ENCODE data around the gene GIPR. TPM values are rescaled to one million over a fixed set of nuclear protein-coding genes. Genes with fewer than 3 reads are reported as not detected.

GIPR gene
- total and polyA plus RNA-seq, 2 experiments from 2014 or later, result 0.42 to 1.2 TPM

DNA sequence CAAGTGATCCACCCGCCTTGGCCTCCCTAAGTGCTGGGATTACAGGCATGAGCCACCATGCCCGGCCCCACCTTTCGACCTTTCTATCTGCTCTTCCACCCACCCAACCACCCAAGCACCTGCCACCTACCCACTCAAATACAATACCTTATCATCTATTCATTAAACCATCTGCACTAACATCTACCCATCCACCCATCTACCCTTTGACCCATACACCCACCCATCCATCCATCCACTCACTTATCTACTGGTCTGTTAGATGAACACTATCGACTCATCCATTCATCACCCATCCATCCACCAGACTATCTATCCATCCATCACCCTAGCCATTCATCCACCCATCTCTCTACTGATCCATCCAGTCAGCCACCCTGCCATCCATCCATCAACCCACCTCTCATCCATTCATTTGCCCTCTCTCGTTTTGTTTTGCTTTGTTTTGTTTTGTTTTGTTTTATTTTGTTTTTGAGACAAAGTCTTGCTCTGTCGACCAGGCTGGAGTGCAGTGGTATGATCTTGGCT is 46.0 kb upstream of the GIPR start (continued):
- TF ChIP-seq, protein P1, sequence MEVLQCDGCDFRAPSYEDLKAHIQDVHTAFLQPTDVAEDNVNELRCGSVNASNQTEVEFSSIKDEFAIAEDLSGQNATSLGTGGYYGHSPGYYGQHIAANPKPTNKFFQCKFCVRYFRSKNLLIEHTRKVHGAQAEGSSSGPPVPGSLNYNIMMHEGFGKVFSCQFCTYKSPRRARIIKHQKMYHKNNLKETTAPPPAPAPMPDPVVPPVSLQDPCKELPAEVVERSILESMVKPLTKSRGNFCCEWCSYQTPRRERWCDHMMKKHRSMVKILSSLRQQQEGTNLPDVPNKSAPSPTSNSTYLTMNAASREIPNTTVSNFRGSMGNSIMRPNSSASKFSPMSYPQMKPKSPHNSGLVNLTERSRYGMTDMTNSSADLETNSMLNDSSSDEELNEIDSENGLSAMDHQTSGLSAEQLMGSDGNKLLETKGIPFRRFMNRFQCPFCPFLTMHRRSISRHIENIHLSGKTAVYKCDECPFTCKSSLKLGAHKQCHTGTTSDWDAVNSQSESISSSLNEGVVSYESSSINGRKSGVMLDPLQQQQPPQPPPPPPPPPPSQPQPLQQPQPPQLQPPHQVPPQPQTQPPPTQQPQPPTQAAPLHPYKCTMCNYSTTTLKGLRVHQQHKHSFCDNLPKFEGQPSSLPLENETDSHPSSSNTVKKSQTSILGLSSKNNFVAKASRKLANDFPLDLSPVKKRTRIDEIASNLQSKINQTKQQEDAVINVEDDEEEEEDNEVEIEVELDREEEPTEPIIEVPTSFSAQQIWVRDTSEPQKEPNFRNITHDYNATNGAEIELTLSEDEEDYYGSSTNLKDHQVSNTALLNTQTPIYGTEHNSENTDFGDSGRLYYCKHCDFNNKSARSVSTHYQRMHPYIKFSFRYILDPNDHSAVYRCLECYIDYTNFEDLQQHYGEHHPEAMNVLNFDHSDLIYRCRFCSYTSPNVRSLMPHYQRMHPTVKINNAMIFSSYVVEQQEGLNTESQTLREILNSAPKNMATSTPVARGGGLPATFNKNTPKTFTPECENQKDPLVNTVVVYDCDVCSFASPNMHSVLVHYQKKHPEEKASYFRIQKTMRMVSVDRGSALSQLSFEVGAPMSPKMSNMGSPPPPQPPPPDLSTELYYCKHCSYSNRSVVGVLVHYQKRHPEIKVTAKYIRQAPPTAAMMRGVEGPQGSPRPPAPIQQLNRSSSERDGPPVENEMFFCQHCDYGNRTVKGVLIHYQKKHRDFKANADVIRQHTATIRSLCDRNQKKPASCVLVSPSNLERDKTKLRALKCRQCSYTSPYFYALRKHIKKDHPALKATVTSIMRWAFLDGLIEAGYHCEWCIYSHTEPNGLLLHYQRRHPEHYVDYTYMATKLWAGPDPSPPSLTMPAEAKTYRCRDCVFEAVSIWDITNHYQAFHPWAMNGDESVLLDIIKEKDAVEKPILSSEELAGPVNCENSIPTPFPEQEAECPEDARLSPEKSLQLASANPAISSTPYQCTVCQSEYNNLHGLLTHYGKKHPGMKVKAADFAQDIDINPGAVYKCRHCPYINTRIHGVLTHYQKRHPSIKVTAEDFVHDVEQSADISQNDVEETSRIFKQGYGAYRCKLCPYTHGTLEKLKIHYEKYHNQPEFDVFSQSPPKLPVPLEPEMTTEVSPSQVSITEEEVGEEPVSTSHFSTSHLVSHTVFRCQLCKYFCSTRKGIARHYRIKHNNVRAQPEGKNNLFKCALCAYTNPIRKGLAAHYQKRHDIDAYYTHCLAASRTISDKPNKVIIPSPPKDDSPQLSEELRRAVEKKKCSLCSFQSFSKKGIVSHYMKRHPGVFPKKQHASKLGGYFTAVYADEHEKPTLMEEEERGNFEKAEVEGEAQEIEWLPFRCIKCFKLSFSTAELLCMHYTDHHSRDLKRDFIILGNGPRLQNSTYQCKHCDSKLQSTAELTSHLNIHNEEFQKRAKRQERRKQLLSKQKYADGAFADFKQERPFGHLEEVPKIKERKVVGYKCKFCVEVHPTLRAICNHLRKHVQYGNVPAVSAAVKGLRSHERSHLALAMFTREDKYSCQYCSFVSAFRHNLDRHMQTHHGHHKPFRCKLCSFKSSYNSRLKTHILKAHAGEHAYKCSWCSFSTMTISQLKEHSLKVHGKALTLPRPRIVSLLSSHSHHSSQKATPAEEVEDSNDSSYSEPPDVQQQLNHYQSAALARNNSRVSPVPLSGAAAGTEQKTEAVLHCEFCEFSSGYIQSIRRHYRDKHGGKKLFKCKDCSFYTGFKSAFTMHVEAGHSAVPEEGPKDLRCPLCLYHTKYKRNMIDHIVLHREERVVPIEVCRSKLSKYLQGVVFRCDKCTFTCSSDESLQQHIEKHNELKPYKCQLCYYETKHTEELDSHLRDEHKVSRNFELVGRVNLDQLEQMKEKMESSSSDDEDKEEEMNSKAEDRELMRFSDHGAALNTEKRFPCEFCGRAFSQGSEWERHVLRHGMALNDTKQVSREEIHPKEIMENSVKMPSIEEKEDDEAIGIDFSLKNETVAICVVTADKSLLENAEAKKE (CRISPR knock-in tag; IDR thresholded peaks at IDR 0.05), result no peak
- TF ChIP-seq EZH2phosphoT487 (IDR thresholded peaks at IDR 0.05; ENCODE audit: unreplicated experiment), result no peak
- TF ChIP-seq, protein P2, sequence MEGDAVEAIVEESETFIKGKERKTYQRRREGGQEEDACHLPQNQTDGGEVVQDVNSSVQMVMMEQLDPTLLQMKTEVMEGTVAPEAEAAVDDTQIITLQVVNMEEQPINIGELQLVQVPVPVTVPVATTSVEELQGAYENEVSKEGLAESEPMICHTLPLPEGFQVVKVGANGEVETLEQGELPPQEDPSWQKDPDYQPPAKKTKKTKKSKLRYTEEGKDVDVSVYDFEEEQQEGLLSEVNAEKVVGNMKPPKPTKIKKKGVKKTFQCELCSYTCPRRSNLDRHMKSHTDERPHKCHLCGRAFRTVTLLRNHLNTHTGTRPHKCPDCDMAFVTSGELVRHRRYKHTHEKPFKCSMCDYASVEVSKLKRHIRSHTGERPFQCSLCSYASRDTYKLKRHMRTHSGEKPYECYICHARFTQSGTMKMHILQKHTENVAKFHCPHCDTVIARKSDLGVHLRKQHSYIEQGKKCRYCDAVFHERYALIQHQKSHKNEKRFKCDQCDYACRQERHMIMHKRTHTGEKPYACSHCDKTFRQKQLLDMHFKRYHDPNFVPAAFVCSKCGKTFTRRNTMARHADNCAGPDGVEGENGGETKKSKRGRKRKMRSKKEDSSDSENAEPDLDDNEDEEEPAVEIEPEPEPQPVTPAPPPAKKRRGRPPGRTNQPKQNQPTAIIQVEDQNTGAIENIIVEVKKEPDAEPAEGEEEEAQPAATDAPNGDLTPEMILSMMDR (conservative IDR thresholded peaks at IDR 0.05; ENCODE audit: low read depth in 2 of 2), result no peak

DNA sequence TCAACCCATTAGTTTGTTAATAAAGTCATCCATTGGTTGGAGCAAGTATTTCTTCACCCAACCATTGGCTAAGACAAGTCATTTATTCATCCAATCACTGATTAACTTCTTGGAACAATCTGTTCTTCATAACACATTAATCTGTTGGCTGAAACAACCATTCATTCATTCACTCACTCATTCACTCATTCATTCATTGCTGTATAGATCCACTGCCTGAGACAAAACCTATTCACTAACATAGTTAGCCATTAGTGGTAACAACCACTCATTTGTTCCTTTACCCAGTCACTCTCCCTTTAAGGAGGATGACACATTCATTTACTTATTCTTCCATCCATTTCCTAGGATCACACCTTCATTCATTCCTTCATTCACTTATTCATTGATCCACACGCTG is 44.0 kb upstream of the GIPR start:
- H3K27me3 ChIP-seq (ENCODE audit: insufficient read depth), result no peaks in the 10 kb centered on the region
- H3K4me3 ChIP-seq, result no peak overlapping the region
- H3F3A ChIP-seq (replicated peaks; ENCODE audit: low read depth), result 0 out of 2 replicates have a peak, but pooled peaks cover 2% of the 10 kb centered on the region
- H3K36me3 Mint-ChIP-seq (ENCODE audit: low read depth), result peaks cover 13% of the 10 kb centered on the region
- H3K36me3 ChIP-seq (ENCODE audit: insufficient read depth), result no peaks in the 10 kb centered on the region
- H4K20me1 ChIP-seq (replicated peaks; ENCODE audit: insufficient read depth), result no peaks in the 10 kb centered on the region
- ATAC-seq (no peak), DNase-seq (ENCODE audit: low spot score) (no peak)
- H3K27me3 Mint-ChIP-seq (ENCODE audit: insufficient read depth, low read depth, poor library complexity), result peaks cover 7% of the 10 kb centered on the region
- H3K9me3 Mint-ChIP-seq, result no peaks in the 10 kb centered on the region
- no peaks in the 10 kb centered on the region for H3K79me2 ChIP-seq (replicated peaks; ENCODE audit: insufficient read depth)
- no peaks in the 10 kb centered on the region for H3K9me2 ChIP-seq (ENCODE audit: insufficient read depth)
- H3K27ac Mint-ChIP-seq, result no peak overlapping the region
- no peak overlapping the region for H3K4me3 Mint-ChIP-seq
- peaks cover 3% of the 10 kb centered on the region; the same call in 2 of the 3 replicates for H3K4me1 Mint-ChIP-seq
- no peak overlapping the region for H3K4me2 ChIP-seq
- H3K4me1 ChIP-seq (ENCODE audit: insufficient read depth), result 0 out of 2 replicates have a peak, but pooled peaks cover 6% of the 10 kb centered on the region
- H3K27ac ChIP-seq (ENCODE audit: low read depth), result no peak overlapping the region
- H2AFZ ChIP-seq, result no peak overlapping the region
- TF ChIP-seq STAT1 (IDR thresholded peaks at IDR 0.05; ENCODE audit: unreplicated experiment) (no peak), CREB1 (CRISPR knock-in tag; IDR thresholded peaks at IDR 0.05; ENCODE audit: low read depth) (no peak), NANOG (IDR thresholded peaks at IDR 0.05; ENCODE audit: borderline replicate concordance) (no peak), POLR2AphosphoS5 (IDR thresholded peaks at IDR 0.05; ENCODE audit: low read depth) (no peak)
- TF ChIP-seq, protein P1 (CRISPR knock-in tag; IDR thresholded peaks at IDR 0.05), result no peak

Measured in GM23338 (cell line).